ENCODE measurements around the gene GNS.

- TF ChIP-seq POLR2A (IDR thresholded peaks at IDR 0.05; ENCODE audit: low read depth, low read length) (no peak), POLR2AphosphoS5 (IDR thresholded peaks at IDR 0.05; ENCODE audit: low read depth, low read length) (no peak), TAF1 (IDR thresholded peaks at IDR 0.05; ENCODE audit: borderline replicate concordance, low read depth, low read length) (no peak)
These were observed 1.4 kb downstream of the GNS start for GRCh38 chr12:64757771-64758170.

Measured in GM12892 (cell line).